ENCODE data around the gene DNMT3B. TPM values are rescaled to one million over a fixed set of nuclear protein-coding genes. Genes with fewer than 3 reads are reported as not detected.
A peak's percentile ranks its signal among the peaks of the same experiment; 100 is the strongest.

The DNMT3B gene
- total RNA-seq, 1 donor from 2014 or later, result 4.7 TPM

DNA sequence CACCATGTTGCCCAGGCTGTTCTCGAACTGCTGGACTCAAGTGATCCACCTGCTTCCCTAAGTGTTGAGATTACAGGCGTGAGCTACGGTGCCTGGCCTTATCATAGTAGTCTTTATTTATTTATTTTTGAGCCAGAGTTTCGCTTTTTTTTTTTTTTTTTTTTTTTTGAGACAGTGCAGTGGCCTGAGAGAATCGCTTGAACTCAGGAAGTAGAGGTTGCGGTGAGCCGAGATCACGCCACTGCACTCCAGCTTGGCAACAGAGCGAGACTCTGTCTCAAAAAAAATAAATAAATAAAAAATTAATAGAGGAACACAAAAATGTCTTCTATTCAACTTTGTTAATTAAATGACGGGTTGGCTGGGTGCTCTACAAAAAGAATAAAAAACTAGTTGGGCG lies 70.5 kb downstream of the DNMT3B start:
- Mint-ChIP-seq H3K4me3 (ENCODE audit: unreplicated experiment) (no peak overlapping the region), H3K27ac (ENCODE audit: unreplicated experiment) (peak overlapping the region; percentile 32), H3K27me3 (ENCODE audit: low read depth) (no peaks in the 10 kb centered on the region), H3K9me3 (ENCODE audit: low read depth) (no peaks in the 10 kb centered on the region), H3K4me1 (ENCODE audit: low read depth) (peaks cover 34% of the 10 kb centered on the region), H3K36me3 (ENCODE audit: low read depth) (peaks cover 36% of the 10 kb centered on the region)
- DNase-seq (ENCODE audit: low spot score), result no peak
- TF ChIP-seq, protein P1, sequence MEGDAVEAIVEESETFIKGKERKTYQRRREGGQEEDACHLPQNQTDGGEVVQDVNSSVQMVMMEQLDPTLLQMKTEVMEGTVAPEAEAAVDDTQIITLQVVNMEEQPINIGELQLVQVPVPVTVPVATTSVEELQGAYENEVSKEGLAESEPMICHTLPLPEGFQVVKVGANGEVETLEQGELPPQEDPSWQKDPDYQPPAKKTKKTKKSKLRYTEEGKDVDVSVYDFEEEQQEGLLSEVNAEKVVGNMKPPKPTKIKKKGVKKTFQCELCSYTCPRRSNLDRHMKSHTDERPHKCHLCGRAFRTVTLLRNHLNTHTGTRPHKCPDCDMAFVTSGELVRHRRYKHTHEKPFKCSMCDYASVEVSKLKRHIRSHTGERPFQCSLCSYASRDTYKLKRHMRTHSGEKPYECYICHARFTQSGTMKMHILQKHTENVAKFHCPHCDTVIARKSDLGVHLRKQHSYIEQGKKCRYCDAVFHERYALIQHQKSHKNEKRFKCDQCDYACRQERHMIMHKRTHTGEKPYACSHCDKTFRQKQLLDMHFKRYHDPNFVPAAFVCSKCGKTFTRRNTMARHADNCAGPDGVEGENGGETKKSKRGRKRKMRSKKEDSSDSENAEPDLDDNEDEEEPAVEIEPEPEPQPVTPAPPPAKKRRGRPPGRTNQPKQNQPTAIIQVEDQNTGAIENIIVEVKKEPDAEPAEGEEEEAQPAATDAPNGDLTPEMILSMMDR (IDR thresholded peaks at IDR 0.05), result no peak

DNA sequence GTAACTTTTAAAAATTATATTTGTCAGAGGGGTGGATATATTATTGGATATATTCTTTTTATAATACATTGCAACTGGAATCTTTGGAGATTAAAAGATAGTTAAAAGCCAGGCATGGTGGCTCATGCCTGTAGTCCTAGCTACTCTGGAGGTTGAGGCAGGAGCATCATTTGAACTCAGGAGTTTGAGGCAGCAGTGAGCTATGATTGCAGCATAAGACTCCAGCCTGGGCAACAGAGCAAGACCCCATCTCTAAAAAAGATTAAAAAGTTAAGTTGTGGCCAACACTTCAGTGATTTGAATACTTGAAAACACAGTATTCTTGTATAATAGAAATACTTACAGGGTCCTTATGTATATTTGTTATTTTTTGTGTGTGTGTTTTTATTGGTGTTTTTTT lies 72.8 kb downstream of the DNMT3B start:
- TF ChIP-seq, protein P1 (IDR thresholded peaks at IDR 0.05), result no peak
- Mint-ChIP-seq H3K9me3 (ENCODE audit: low read depth) (no peaks in the 10 kb centered on the region), H3K4me3 (ENCODE audit: unreplicated experiment) (no peak overlapping the region), H3K36me3 (ENCODE audit: low read depth) (peaks cover 40% of the 10 kb centered on the region), H3K27ac (ENCODE audit: unreplicated experiment) (no peak overlapping the region), H3K27me3 (ENCODE audit: low read depth) (no peaks in the 10 kb centered on the region), H3K4me1 (ENCODE audit: low read depth) (peaks cover 15% of the 10 kb centered on the region)
- DNase-seq (ENCODE audit: low spot score), result no peak

DNA sequence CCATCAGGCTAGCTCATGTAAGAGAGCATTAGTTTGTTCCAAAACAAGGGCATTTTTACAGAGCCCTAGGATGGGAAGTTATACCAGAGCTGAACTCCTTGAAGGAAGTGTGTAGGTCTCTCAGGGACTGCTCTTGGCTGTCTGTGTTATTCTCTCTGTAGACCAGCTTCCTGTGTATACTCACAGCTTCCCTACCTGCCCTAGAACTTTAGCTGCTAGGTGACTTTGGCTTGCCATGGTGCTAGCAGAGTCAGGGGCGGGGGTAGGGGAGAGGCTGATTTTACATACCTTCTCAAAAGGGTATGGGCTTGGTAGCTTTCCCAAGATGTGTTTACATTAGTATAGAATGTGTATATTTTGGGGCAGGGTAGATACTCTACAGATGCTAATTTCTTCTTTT lies 75.0 kb downstream of the DNMT3B start:
- Mint-ChIP-seq H3K4me1 (ENCODE audit: low read depth) (peaks cover 6% of the 10 kb centered on the region), H3K9me3 (ENCODE audit: low read depth) (no peaks in the 10 kb centered on the region), H3K27ac (ENCODE audit: unreplicated experiment) (no peak overlapping the region), H3K36me3 (ENCODE audit: low read depth) (peaks cover 42% of the 10 kb centered on the region), H3K27me3 (ENCODE audit: low read depth) (no peaks in the 10 kb centered on the region), H3K4me3 (ENCODE audit: unreplicated experiment) (no peak overlapping the region)
- TF ChIP-seq, protein P1 (IDR thresholded peaks at IDR 0.05), result no peak
- no peak for DNase-seq (ENCODE audit: low spot score)

DNA sequence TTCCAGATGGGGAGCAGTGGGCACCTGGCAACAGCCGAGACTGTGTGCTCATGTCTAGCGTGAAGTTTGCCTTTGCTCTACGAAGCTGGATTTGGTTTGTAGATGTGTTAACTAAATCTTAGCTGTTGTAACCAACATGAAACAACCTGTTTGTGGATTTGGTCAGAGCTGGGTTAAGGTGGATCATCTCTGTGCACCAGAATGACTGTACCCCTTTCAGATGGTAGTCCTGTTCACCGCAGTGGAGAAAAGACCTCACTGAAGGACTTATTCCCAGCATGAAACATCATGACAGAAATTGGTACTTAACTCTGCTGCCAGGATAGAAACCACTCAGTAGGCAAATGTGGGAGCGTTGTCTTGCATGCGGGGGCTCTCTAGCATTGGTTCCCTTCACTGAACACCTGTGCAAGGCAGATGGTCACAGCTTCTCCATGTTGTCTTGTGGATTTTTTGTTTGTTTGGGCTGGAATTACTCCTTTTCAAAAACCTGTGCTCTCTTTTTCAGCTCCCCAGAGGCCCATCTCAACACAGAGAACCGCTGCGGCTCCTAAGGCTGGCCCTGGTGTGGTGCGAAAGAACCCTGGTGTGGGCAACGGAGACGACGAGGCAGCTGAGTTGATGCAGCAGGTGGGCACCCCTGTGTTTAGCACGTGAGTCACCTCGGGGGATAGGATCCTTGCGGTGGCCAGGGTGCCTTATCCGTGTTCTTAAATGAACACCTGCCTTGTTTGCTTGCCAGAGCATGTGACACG lies 77.2 kb downstream of the DNMT3B start:
- no peaks in the 10 kb centered on the region for H3K4me1 Mint-ChIP-seq (ENCODE audit: low read depth)
- H3K27ac Mint-ChIP-seq (ENCODE audit: unreplicated experiment), result no peak overlapping the region
- H3K9me3 Mint-ChIP-seq (ENCODE audit: low read depth), result no peaks in the 10 kb centered on the region
- no peaks in the 10 kb centered on the region for H3K27me3 Mint-ChIP-seq (ENCODE audit: low read depth)
- H3K36me3 Mint-ChIP-seq (ENCODE audit: low read depth), result peaks cover 47% of the 10 kb centered on the region
- no peak overlapping the region for H3K4me3 Mint-ChIP-seq (ENCODE audit: unreplicated experiment)
- no peak for DNase-seq (ENCODE audit: low spot score)
- TF ChIP-seq, protein P1 (IDR thresholded peaks at IDR 0.05), result no peak

DNA sequence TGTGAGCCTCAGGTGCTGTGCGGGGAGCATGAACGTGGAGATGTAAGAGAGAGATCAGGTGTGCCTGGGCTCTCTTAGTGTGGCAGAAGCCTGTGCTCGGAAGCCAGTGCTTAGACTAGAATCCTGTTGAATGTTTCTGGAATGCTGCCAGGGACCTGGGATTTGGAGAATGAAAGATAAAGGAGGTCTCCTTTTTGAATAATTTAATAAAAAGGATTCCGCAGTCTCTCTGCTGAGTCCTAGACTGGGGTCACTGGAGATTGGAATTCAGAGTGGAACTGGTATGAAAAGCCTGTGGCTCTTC lies 77.7 kb downstream of the DNMT3B start:
- H3K4me1 Mint-ChIP-seq (ENCODE audit: low read depth), result no peaks in the 10 kb centered on the region
- TF ChIP-seq, protein P1 (IDR thresholded peaks at IDR 0.05), result no peak
- no peak for DNase-seq (ENCODE audit: low spot score)
- peaks cover 49% of the 10 kb centered on the region for H3K36me3 Mint-ChIP-seq (ENCODE audit: low read depth)
- H3K27ac Mint-ChIP-seq (ENCODE audit: unreplicated experiment), result no peak overlapping the region
- no peaks in the 10 kb centered on the region for H3K9me3 Mint-ChIP-seq (ENCODE audit: low read depth)
- no peak overlapping the region for H3K4me3 Mint-ChIP-seq (ENCODE audit: unreplicated experiment)
- H3K27me3 Mint-ChIP-seq (ENCODE audit: low read depth), result no peaks in the 10 kb centered on the region

Data from chondrocyte (in vitro differentiated cells).